HG02571 (cell line): ENCODE results near the gene SCRG1.

ENCODE experiments used
- ATAC-seq: cut with Tn5 transposase; IDR thresholded peaks from one replicate; pipeline ENCODE4 v1.9.1; 2021; ENCODE audit warnings: mild to moderate bottlenecking, moderate library complexity; ENCODE audit not compliant: unreplicated experiment

Gene SCRG1

GRCh38 chr4:173367285-173367684, 31.6 kb downstream of the SCRG1 start:
- no peak for ATAC-seq

- no peak for ATAC-seq
Measured at GRCh38 chr4:173365359-173365996, 33.4 kb downstream of the SCRG1 start.

GRCh38 chr4:173362666-173363065, 36.2 kb downstream of the SCRG1 start:
- no peak for ATAC-seq

- no peak for ATAC-seq
Measured at GRCh38 chr4:173360587-173361221, 38.2 kb downstream of the SCRG1 start.

- ATAC-seq: no peak
Measured at GRCh38 chr4:173357939-173358338, 41.0 kb downstream of the SCRG1 start.

- no peak for ATAC-seq
Measured at GRCh38 chr4:173347467-173347866, 51.4 kb downstream of the SCRG1 start.

- no peak for ATAC-seq
Measured at GRCh38 chr4:173346074-173346473, 52.8 kb downstream of the SCRG1 start.

GRCh38 chr4:173345648-173346047, 53.3 kb downstream of the SCRG1 start:
- no peak for ATAC-seq

- no peak for ATAC-seq
Measured at GRCh38 chr4:173343832-173344397, 55.0 kb downstream of the SCRG1 start.

- ATAC-seq: no peak
Measured at GRCh38 chr4:173337463-173337862, 61.5 kb downstream of the SCRG1 start.

GRCh38 chr4:173334891-173335752, 63.8 kb downstream of the SCRG1 start:
- peak; percentile 23 for ATAC-seq
